Stomach smooth muscle (tissue), 2 donors: Measurements from ENCODE around the gene CEP55.
"Not testable (repeated sequence)": the region's sequence is repeated elsewhere in the genome, so short reads cannot be mapped to it uniquely, and the experiment has no call there.

Experiments
- H3K27ac ChIP-seq: one replicate; pipeline ENCODE4 v1.7.0; 2013; ENCODE audit warnings: mild to moderate bottlenecking, low read length, inconsistent platforms
- H3K27me3 ChIP-seq, 2 donors: one replicate each; pipeline ENCODE4 v1.7.0; 2013; ENCODE audit warnings: low read length in 2 of 2; ENCODE audit not compliant: insufficient read depth in 2 of 2, control insufficient read depth in 1 of 2
- H3K36me3 ChIP-seq, 2 donors: one replicate each; pipeline ENCODE4 v1.7.0; 2013; ENCODE audit warnings: low read length in 2 of 2; ENCODE audit not compliant: control insufficient read depth in 2 of 2, insufficient read depth in 2 of 2
- H3K4me1 ChIP-seq: one replicate; pipeline ENCODE4 v1.7.0; 2013; ENCODE audit warnings: low read length; ENCODE audit not compliant: control insufficient read depth, insufficient read depth
- H3K4me3 ChIP-seq, 2 donors: one replicate each; pipeline ENCODE4 v1.7.0; 2013; ENCODE audit warnings: low read length in 2 of 2
- H3K9ac ChIP-seq, 2 donors: one replicate each; pipeline ENCODE4 v1.7.0; 2013; ENCODE audit warnings: low read length in 2 of 2, mild to moderate bottlenecking in 1 of 2
- H3K9me3 ChIP-seq, 2 donors: one replicate each; pipeline ENCODE4 v1.7.0; 2013; ENCODE audit warnings: low read length in 2 of 2; ENCODE audit not compliant: control insufficient read depth in 2 of 2
- donor health status: healthy.
- donor health status: Pancreatic carcinoma.

The CEP55 gene

GRCh38 chr10:93461109-93461806, 35.2 kb upstream of the CEP55 start:
- H3K9ac ChIP-seq = no peak overlapping the region
- peak overlapping the region; percentile 94 for H3K27ac ChIP-seq
- H3K4me1 ChIP-seq = peaks cover 79% of the 10 kb centered on the region
- H3K36me3 ChIP-seq = peaks cover 6 to 7% of the 10 kb centered on the region in 2 donors
- no peaks in the 10 kb centered on the region for H3K27me3 ChIP-seq
- H3K9me3 ChIP-seq = no peaks in the 10 kb centered on the region
- H3K4me3 ChIP-seq = no peak overlapping the region

- H3K27me3 ChIP-seq = no peaks in the 10 kb centered on the region
- peaks cover 83% of the 10 kb centered on the region for H3K4me1 ChIP-seq
- no peak overlapping the region for H3K4me3 ChIP-seq
- peaks cover 2 to 4% of the 10 kb centered on the region in 2 donors for H3K36me3 ChIP-seq
- no peaks in the 10 kb centered on the region for H3K9me3 ChIP-seq
- H3K27ac ChIP-seq = peak overlapping the region; percentile 94
- H3K9ac ChIP-seq = no peak overlapping the region
Observed at GRCh38 chr10:93461807-93462178, 34.6 kb upstream of the CEP55 start.

GRCh38 chr10:93462371-93462770, 34.0 kb upstream of the CEP55 start:
- H3K4me1 ChIP-seq = peaks cover 80% of the 10 kb centered on the region
- H3K36me3 ChIP-seq = peaks cover 2 to 4% of the 10 kb centered on the region in 2 donors
- no peak overlapping the region for H3K4me3 ChIP-seq
- no peak overlapping the region for H3K9ac ChIP-seq
- peak overlapping the region; percentile 94 for H3K27ac ChIP-seq
- no peaks in the 10 kb centered on the region for H3K27me3 ChIP-seq
- no peaks in the 10 kb centered on the region for H3K9me3 ChIP-seq

GRCh38 chr10:93462881-93463280, 33.5 kb upstream of the CEP55 start:
- no peak overlapping the region for H3K9ac ChIP-seq
- H3K27ac ChIP-seq = peak overlapping the region; percentile 94
- peaks cover 2 to 4% of the 10 kb centered on the region in 2 donors for H3K36me3 ChIP-seq
- peaks cover 76% of the 10 kb centered on the region for H3K4me1 ChIP-seq
- H3K9me3 ChIP-seq = no peaks in the 10 kb centered on the region
- H3K4me3 ChIP-seq = no peak overlapping the region
- no peaks in the 10 kb centered on the region for H3K27me3 ChIP-seq

- peaks cover 75% of the 10 kb centered on the region for H3K4me1 ChIP-seq
- H3K27me3 ChIP-seq = no peaks in the 10 kb centered on the region
- peak overlapping the region in 1 of 2 donors; percentile 17 for H3K4me3 ChIP-seq
- H3K9me3 ChIP-seq = no peaks in the 10 kb centered on the region
- no peak overlapping the region for H3K9ac ChIP-seq
- H3K36me3 ChIP-seq = peaks cover 4% of the 10 kb centered on the region in 2 donors
- H3K27ac ChIP-seq = peak overlapping the region; percentile 94
Observed at GRCh38 chr10:93463723-93464476, 32.5 kb upstream of the CEP55 start.

- Histone ChIP-seq H3K9ac (peak overlapping the region in 1 of 2 donors; percentile 25), H3K4me3 (no peak overlapping the region), H3K36me3 (peaks cover 4 to 9% of the 10 kb centered on the region in 2 donors), H3K4me1 (peaks cover 72% of the 10 kb centered on the region), H3K27ac (peak overlapping the region; percentile 94), H3K9me3 (no peaks in the 10 kb centered on the region), H3K27me3 (no peaks in the 10 kb centered on the region)
Observed at GRCh38 chr10:93464776-93465388, 31.5 kb upstream of the CEP55 start.

GRCh38 chr10:93465806-93466675, 30.4 kb upstream of the CEP55 start:
- Histone ChIP-seq H3K9ac (peak overlapping the region; percentile 72 to 77), H3K36me3 (peaks cover 0 to 9% of the 10 kb centered on the region in 2 donors), H3K4me1 (peaks cover 66% of the 10 kb centered on the region), H3K27me3 (no peaks in the 10 kb centered on the region), H3K4me3 (peak overlapping the region; percentile 46 to 47), H3K27ac (peak overlapping the region; percentile 94), H3K9me3 (no peaks in the 10 kb centered on the region)

GRCh38 chr10:93467635-93468034, 28.8 kb upstream of the CEP55 start:
- not testable (repeated sequence) for H3K4me3 ChIP-seq, H3K9me3 ChIP-seq, H3K27me3 ChIP-seq, H3K9ac ChIP-seq
- H3K27ac ChIP-seq = peak overlapping the region; percentile 75
- H3K4me1 ChIP-seq = peaks cover 54% of the 10 kb centered on the region
- peaks cover 0 to 10% of the 10 kb centered on the region in 2 donors for H3K36me3 ChIP-seq

- H3K9ac ChIP-seq = no peak overlapping the region
- peak overlapping the region in 1 of 2 donors; percentile 15 for H3K4me3 ChIP-seq
- H3K36me3 ChIP-seq = peaks cover 0 to 10% of the 10 kb centered on the region in 2 donors
- no peaks in the 10 kb centered on the region for H3K27me3 ChIP-seq
- H3K27ac ChIP-seq = peak overlapping the region; percentile 75
- peaks cover 53% of the 10 kb centered on the region for H3K4me1 ChIP-seq
- no peaks in the 10 kb centered on the region for H3K9me3 ChIP-seq
Observed at GRCh38 chr10:93468461-93469213, 27.8 kb upstream of the CEP55 start.
